ENCODE measurements around the gene BTG1.
"Not testable (repeated sequence)": the region's sequence is repeated elsewhere in the genome, so short reads cannot be mapped to it uniquely, and the experiment has no call there.

The BTG1 gene

DNA sequence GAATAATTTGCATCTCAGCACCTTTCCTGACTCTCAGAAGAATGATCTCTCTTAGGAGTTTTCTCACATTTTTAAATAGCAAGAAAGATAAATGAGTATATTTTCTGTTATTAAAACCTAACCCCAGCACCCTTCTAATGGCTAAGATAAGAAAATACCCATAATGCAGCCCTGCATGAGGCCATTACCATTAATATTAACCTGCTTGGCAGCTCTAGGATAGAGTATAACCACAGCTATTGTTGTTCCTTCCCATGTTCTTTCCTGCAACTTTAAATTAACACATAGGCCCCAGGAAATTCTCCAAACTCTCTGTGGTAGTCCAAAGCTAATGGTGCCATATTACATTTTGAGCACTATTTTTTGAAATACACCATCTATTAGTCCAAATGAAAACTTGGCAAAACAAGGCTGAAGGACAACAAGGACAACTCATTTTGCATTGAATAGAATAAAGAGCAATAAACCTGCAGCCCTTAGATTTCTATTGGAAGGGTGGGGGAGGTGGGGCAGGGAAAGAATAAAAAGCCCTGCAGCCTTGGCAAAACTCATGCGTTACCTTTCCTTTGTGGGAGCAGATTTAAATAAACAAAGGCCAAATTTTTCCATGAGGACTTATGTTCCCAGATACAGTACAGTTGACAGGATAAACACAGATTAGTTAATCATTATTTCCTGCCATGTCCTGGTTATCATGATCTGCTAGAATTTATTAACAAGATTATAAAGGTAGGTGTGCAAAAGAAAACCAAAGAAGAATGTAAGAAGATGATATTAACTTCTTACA lies 46.9 kb downstream of the BTG1 start:
- no peak for DNase-seq (ENCODE audit: low spot score)

DNA sequence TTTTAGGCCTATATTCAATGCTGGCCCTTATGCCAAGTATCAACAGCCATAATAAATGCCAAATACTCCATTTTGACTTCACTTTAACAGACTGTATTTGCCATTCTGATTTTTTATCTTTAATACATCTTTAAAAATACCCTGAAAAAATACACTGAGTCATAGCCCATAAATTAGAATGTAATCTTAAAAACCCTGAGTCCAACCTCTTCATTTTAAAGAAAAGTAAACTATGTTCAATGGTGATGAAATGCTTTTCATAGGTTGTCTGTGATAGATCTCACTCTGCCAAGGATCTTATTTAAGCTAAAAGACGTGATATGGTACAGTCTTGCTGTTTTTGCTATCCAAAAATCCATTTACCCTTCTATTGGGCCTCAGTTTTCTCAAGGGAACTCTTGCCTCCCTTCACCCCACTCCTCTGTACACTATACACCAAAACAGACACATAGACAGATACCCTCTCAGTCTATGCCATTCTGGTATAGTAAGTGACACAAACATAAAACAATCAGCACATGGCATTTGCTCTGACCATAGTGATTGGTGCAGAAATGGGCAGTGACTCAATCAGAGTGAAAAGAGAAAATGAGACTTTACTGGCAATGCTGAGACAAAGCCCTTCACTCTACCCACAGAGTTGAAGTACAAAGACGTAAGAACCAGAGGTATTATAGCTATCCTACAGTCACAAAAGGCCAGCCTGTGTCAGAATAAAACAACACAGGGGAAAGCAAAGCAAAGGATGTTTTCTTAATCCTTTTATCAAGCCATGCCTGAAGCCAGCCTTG lies 49.1 kb downstream of the BTG1 start:
- no peak for DNase-seq (ENCODE audit: low spot score)

DNA sequence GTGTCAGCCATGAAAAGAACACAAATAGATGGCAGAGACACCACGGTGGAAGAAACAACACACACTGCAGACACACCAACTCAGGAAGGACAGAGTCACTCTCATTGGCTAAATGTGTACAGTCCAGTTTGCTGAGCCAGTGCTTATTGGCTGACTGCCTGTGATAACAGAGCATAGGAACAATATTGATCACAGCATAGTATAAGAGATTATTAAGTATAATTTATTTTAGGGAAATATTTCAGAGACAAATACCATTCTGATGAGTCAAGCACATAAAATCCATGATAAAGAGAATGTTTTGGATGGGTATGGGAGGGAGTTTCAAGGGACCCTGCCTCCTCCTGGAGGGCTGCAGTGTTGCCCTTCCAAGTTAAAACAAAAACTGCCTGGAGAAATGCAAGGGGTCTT lies 50.9 kb downstream of the BTG1 start:
- DNase-seq (ENCODE audit: low spot score) = no peak

DNA sequence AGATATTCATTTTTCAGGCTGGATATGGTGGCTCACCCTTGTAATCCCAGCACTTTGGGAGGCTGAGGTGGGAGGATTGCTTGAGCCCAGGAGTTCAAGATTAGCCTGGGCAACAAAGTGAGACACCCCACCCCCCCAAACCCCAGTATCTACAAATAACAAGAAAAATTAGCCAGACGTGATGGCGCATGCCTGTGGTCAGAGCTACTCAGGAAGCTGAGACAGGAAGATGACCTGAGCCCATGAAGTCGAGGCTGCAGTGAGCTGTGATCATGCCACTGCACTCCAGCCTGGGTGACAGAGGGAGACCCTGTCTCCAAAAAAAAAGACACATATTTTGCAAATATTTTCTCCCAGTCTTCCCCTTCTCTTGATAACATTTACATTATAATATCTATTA lies 51.3 kb downstream of the BTG1 start:
- not testable (repeated sequence) for DNase-seq (ENCODE audit: low spot score)

Measured in D341Med (cell line).